NCI-H2196 treated with DMSO at 0.1 percent for 48 hours (cell line): ENCODE data around the gene KANSL3.
"Not testable (repeated sequence)": the region's sequence is repeated elsewhere in the genome, so short reads cannot be mapped to it uniquely, and the experiment has no call there.

ENCODE experiments used
- DNase-seq: peaks from one replicate; lab custom pipeline; 2025; ENCODE audit not compliant: unreplicated experiment; lab: John Stamatoyannopoulos, UW

KANSL3 gene

DNA sequence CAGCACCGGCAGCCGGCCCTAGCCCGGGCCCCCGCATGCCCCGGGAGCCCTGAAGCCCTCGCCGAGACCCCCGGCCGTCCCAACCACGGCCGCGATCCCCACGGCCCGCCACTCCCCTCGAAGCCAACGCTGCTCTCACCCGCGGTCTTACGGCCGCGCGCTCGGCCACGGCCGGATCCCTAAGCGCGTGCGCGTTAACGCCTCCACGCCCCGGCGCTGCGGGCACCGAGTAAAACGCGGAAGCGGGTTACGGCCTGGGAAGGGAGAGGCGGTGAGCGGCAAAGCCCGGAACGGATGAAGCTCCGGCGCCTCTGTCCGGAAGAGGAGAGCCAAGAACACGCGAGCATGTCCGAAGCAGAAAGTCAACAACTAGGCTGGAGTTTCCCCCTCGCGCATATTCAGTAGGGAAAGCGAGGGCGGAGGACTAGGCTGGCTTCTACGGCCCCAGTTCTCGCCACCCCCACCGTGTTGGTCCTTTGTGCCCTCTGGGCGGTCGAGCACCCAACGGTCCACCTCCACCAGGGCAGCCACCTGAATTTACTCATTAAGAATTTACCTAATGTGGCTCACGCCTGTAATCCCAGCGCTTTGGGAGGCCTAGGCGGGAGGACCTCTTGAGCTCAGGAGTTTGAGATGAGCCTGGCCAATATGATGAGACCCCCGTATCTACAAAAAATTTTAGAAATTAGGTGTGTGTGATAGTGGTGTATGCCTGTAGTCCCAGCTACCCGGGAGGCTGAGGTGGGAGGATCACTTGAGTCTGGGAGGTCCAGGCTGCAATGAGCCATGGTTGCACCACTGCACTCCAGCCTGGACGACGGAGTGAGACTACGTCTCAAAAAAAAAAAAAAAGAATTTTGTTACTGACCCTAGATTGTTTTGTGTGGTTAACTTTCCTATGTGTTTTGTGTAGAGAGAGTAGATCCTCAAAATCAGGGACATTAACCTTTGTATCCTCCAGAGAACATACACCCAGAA, at the start of gene KANSL3:
KANSL3 (minus strand) TSS at position 169 of the 978 bp plus-strand sequence. CDS start 1,177 bp downstream, outside the sequence.
- DNase-seq = peak; percentile 76

DNA sequence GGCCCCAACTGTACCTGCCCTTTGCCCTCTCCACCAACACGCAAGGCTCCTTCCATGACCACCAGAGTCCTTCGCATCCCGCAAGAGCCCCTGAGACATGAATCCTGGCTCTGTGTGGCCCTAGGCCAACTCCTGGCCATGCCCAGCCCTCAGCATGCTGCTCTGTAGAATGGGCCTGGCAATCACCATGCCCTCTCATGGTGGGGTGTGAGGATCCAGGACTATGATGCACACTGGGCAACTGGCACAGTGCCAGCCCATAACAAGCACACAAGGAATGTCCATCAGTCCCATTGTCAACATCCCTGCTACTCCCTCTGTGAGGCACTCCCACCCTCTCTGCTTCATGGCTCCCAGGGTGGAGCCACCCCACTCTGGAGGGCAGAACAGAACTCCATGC, 49.2 kb upstream of the KANSL3 start:
- no peak for DNase-seq

DNA sequence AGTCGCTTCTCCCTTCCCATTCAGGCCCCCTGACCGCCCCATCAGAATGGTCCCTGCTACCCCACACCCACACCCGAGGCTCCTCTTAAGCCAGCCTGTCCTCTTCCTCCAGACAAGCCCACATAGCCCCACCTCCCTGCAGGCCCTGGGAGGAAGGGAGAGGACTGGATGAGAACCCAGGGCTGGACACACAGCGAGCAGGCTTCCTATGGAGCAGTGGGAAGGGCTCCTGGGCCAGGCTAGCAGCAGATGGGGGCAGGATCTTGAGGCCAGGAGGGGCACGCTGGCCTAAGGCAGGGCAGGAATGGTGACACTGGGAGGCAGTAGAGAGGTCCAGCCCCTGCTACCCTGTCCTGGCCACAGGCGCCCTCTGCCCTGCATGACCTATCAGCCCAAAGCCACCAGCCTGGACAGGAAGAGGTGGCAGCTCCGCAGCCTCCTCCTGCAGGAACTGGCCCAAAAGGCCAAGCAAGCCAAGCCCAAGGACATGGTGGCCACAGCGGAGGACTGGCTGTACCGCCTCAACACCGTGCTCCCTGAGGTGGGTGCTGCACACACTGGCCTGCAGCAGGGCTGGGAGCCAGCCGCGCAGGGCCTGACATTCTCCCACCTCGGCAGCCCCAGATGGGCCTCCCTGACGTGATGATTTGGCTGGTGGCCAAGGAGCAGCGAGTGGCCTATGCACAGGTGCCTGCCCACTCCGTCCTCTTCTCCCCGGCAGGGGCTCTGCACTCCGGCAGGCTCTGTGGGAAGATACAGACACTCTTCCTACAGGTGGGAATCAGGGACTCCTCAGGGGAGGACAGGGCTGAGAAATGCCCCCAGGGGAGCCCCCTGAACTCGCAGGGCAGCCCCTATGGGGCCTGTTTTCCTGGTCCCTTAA, 47.7 kb upstream of the KANSL3 start:
- no peak for DNase-seq

DNA sequence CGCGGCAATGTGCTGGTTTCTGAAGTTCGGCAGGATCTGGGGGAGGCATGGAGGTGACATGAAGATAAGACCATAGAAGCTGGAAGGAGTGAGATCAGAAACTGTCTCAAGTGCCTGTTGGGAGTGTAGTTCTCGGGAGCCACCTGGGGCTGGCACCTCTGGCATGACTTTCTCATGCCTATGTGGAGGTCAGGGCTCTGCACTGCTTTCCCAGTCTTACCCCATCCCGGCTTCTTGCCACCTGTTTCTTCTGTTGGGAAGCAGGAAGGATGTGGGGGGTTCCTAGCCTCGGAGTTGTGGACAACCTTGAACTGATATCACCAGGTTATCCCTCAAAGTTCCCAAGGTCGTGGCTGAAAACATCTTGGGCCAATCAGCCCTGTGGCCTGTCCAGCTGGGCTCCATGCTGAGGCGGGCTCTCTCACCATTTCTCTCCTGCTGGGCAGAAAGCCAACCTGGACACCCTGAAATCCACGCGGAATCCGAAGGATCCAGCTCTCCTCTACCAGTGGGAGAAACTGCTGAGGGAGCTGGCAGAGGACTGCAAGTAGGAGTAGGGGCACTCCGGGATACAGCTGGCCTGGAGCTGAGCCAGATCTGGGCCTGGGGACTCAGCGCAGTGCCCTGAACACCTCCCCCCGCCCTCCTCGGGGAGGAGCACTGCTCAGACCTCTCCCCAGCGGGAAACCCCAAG, 46.9 kb upstream of the KANSL3 start:
- DNase-seq = no peak

DNA sequence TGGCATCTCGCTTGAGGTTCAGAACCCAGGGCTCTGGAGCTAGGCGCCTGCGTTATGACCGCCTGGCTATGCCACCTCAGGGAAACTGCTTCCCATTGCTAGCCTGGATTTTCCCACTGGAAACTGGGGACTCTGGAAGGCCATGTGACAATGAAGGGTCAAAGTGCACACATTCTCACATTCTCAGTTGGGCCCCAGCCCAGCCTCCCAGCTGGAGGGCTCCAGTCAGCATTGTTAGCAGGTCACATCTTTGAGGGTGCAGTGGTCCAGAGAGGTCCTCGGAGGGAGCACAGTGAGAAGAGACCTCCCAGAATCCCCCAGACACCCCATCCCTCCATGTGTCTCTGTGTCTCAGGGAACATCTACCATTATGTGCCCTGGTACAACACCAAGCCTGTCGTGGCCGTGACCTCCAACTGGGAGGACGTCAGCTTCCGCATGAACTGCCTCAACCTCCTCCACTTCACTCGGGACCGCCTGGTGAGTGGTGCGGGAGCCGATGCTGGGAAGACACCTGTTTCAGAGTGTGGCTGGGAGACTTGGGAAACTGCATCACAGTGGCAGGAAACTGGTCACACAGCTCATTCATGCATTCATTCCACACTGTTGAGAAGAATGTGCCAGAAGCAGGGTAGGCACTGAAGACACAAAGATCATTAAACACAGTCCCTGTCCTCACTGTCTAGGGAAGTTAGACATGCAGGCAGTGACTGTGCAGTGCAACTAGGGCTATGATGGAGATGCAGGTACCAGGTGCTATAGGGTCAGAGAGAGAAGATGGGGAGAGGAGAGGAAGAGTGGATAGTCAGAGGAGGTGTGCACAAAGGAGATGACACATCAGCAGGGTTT, 46.1 kb upstream of the KANSL3 start:
- no peak for DNase-seq

DNA sequence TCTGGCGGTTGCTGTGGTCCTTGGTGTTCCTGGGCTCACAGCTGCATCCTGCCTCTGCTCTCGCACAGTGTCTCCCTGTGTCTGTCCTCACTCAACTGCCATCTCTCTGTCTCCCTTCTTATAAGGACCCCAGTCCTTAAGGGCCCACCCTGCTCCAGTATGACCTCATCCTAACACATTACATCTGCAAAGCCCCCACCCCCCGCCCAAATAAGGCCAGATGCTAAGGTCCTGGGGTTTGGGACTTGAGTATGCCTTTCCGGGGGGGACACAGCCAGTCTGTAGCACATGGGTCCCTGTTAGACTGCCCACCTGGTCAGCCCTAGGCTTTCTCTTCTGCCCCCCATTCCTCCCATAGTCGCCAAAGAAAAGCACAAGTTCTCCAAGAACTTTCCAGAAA, 45.2 kb upstream of the KANSL3 start:
- no peak for DNase-seq

DNA sequence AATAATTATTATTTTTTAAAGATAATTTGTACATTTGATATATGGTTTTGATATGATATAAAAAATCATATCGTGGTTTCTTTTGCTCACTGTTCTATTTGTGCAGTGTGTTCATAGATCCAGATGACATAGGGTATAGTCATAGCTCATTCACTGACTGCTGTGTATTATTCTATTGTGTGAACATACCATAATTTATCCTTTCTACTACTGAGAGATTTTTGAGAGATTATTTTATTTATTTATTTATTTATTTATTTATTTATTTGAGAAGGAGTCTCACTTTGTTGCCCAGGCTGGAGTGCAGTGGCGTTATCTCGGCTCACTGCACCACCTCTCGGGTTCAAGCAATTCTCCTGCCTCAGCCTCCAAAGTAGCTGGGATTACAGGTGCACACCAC, 43.4 kb upstream of the KANSL3 start:
- DNase-seq = no peak

DNA sequence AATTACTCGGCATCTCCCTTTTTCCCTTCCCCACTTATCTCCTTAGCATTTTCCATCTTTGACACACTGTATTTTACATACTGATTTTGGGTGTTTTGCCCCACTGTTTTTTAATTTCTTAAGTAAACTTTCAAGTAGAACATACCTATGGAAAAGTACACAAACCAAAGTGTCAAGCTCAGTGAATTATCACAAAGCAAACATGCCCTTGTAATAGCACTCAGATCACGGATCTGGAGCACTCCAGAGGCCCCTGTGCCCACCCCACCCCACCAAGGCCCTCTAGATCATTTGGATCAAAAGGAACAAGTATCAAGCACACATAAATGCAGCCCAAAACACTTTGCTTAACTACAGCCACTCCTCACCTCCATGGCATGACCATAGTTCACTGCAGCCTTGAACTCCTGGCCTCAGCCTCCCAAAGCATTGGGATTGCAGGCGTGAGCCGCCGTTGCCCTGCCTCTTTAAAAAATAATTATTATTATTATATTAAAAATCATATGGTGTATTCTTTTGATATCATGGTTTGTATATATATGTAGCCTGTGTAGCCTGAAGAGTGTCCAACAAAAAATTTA, 42.5 kb upstream of the KANSL3 start:
- no peak for DNase-seq

DNA sequence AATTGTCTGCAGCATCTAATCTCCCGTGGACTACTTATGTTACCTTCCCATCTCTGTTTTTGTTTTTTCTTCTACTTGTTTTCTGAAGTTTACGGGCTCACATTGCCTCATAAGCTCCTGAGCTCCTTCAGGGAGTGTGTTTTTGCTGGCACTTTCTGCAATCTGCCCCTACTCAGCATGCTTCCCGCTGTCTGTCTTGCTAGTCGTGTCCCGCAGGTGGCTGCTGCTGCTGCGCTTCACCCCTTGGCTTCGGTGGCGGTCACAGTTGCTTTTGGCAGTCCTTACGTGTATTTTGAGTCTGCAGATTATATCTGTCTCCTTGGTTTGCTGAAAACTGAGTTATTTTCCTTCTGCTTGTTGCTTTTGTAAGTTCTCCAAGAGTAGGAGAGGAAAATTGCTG, 41.7 kb upstream of the KANSL3 start:
- DNase-seq = no peak

DNA sequence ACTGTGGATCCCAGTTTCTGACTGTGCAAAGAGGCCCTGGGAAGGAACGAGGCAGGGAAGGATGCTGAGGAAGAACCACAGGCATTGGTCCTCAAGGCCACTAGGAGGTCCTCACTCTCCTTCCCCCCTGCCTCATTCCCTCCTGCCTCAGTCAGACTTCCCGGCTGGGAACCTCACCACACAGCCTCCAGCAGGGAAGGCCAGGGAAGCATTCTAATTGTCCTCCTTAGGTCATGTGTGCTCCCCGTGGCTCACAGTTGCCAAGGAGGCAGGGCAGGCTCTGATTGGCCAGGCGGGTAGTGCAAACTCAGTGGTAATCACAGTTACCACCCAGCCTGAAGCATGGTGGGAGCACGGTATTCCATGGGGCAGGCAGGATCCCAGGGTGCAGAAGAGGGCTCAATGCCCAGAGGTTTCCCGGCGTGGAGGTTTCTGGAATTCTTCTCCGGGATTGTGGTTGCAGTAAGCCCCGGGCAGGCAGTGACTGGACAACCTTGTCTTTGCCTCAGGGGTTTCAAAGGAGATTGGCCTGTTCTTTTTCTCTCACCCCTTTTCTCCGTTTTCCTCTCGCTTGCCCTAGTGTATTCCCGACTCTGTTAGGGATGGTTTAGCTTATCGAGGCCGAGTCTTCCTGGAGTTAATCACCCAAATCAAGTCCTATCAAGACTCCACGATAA, 31.6 kb upstream of the KANSL3 start:
- DNase-seq = no peak

DNA sequence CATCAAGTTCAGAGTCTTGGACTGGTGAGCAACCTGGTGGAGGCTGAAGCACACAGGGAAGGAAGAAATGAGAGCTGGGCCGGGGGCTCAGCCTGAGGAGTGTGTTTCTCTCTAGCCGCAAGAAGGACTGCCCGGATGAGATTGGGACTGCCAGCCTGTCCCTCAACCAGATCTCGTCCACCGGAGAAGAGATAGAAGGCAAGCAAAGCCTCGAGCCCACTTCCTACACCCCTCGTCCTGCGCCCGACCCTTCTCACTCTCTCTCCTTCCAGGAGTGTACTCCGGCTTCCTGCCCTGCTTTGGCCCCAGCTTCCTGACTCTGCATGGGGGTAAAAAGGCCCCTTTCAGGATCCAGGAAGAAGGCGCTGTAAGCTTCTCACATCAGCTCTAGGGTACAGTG, 30.7 kb upstream of the KANSL3 start:
- DNase-seq = no peak

DNA sequence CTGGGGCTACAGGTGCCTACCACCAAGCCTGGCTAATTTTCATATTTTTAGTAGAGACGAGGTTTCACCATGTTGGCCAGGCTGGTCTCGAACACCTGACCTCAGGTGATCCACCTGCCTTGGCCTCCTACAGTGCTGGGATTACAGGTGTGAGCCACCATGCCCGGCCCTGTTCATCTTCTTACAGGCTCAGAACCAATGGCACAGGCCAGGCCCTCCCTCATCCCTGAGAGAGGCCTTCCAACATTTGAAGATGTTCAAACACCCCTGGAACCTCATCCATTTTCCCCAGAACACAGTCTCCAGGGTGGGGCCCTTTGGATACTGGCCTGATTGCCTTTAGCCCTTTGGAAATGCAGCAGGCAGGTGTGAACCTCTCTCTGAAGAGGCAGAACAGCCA, 27.6 kb upstream of the KANSL3 start:
- DNase-seq = not testable (repeated sequence)

DNA sequence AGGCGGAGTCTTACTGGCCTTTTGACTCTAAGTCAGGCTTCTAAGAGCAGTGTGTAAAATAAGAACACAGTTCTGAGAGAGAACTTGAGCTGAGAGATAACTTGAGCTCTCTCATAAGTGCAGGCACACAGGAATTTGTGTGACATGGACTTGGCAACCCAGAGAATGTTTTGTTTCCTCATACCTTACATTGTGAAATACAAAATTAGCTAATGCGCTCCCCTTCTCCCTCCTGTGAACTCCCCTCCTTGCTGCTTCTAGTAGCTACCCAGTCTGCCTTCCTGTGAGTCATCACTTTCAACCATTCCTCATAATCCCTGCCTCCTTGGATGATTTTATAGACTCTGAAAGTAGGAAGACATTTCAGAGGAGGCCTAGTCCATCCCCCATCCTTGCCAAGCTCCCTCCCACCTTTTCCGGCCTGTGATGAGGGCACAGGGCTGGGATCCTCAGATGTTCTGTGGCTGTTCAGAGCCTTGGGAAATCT, 27.0 kb upstream of the KANSL3 start:
- no peak for DNase-seq

DNA sequence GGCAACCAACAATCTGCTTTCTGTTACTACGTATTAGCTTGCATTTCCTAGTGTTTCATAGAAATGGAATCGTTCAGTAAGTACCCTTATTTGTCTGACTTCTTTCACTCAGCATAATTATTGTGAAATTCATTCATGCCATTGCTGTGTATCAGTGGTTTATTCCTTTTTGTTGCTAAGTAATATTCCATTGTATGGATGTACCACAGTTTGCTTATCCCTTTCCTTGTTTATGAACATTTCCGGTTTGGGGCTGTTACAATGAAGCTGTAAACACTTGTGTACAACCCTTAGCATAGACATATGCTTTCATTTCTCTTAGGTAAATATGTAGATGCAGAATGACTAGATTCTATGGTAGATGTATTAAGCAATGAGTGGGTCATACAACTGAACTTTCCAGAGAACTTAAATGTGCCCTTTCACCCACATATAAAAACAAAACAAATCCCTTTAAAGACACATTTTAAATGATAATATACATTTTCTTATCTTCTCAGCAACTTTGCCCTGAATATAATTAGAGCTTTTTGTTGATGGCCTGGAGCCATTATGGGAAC, 26.3 kb upstream of the KANSL3 start:
- DNase-seq = no peak

DNA sequence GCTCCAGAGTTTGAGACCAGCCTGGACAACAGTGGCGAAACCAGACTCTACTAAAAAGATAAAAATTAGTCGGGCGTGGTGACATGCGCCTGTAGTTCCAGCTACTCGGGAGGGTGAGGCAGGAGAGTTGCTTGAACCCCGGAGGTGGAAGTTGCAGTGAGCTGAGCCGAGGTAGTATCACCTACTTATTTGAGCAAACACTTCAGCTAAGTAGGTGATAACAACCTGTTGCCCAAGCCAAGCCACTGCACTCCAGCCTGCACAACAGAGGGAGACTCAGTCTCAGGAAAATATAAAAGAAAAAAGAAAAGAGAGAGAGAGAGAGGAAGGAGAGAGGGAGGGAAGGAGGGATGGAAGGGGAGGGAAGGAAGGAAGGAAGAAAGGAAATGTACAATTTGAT, 25.7 kb upstream of the KANSL3 start:
- DNase-seq = no peak

DNA sequence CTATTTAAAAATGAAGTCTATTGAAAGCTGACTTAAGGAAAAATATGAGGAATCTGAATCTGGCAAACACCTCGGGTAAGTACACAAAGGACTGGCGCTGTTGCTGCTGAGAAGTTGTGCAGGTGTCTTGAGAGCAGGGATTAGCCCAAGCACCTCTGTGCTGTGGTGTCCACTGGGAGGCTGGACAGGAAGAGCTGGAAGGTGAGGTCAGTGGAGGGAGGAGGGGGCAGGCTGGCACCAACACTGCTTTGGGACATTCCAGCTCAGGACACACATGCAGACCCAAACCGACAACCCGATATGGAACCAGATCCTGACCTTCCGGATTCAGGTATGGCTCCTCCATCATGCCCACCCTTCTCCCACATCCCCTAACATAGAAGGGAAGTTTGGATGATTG, 25.1 kb upstream of the KANSL3 start:
- no peak for DNase-seq

DNA sequence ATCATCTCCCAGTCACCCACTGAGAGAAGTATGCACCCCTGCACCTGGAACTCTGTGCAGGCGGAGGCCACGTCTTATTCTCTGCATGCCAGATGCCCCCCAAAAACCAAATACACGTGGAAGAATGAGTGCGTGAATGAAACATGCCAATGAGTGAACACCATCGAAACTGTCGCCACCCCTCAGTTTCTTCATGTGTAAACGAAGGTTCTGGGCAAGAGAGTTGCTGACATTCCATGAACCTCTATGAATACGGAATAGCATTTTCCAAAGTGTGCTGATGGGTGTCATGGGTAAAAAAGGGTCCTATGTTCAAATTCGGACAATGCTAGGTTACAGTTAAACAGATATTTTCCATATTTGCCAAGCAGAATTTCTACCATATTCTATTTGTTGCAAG, 24.2 kb upstream of the KANSL3 start:
- no peak for DNase-seq

DNA sequence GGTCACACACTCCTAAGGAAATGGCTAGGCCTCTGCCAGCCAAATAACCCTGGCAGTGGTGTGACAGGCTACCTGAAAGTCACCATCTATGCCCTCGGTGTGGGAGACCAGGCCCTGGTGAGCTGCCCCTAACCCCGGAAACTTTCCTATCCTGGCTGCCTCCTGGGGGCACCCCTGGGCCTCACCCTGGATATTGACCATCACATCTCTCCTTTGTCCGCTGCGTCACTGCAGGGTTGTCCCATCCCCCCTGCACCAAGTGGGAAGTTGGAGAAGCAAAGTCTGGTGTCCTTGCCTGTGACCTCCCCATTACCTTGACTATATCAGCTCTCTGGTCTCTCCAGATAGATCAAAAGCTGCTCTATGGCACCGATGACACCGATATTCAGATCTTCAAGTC, 23.2 kb upstream of the KANSL3 start:
- no peak for DNase-seq

DNA sequence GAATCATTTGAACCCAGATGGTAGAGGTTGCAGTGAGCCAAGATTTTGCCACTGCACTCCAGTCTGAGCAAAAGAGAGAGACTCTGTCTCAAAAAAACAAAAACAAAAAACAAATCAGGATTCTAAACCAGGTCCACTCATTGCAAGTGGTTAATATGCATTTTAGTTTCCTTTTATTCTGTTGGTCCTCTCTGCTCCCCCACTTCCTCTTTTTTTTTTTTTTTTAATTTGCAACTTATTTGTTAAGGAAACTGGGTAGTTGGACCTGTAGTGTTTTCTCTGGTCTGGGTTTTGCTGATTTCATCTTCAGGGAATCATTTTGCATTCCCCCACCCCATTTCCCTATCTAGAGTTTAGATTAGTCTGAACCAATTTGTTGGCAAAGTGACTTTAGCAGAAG, 18.4 kb upstream of the KANSL3 start:
- no peak for DNase-seq
